Gastroesophageal sphincter (tissue), 3 donors: Measurements from ENCODE around the gene MRPL38.
"Not testable (repeated sequence)": the region's sequence is repeated elsewhere in the genome, so short reads cannot be mapped to it uniquely, and the experiment has no call there.

Source experiments
- EP300 ChIP-seq: sonication (generic); formaldehyde crosslinking; IDR thresholded peaks from one replicate; pipeline ENCODE4 v1.6.1; 2017; ENCODE audit warnings: antibody characterized with exemption, mild to moderate bottlenecking
- POLR2A ChIP-seq, 2 donors: fragments of 450-650 bp; IDR thresholded peaks; one replicate each; pipeline ENCODE4 v1.6.1; 2017; ENCODE audit warnings: antibody characterized with exemption in 2 of 2, mild to moderate bottlenecking in 2 of 2, moderate library complexity in 1 of 2
- POLR2AphosphoS5 ChIP-seq: sonication (generic); formaldehyde crosslinking; IDR thresholded peaks from one replicate; pipeline ENCODE4 v1.6.1; 2017; ENCODE audit warnings: antibody characterized with exemption
- TF ChIP-seq, protein P1 (sequence below), 4 experiments: fragments of 200-600 bp in 2 of 4; fragments of 450-650 bp in 2 of 4; sonication (generic) in 1 of 4; IDR thresholded peaks; one replicate each; pipeline ENCODE4 v1.5.1; 2017 to 2019; ENCODE audit warnings: antibody characterized with exemption in 4 of 4, mild to moderate bottlenecking in 2 of 4, moderate library complexity in 2 of 4

DNA sequence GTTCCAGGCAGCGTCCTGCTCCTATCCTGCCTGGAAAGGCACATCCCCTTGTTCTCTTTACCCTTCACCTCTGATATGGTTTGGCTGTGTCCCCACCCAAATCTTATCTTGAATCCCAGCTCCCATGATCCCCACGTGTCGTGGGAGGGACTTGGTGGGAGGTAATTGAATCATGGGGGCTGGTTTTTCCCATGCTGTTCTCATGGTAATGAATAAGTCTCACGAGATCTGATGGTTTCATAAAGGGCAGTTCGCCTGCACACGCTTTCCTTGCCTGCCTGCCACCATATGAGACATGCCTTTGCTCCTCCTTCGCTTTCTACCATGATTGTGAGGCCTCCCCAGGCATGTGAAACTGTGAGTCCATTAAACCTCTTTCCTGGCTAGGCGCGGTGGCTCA, 18.8 kb downstream of the MRPL38 start:
- TF ChIP-seq POLR2AphosphoS5; EP300; POLR2A (IDR thresholded peaks at IDR 0.05): not testable (repeated sequence)
- TF ChIP-seq, protein P1, sequence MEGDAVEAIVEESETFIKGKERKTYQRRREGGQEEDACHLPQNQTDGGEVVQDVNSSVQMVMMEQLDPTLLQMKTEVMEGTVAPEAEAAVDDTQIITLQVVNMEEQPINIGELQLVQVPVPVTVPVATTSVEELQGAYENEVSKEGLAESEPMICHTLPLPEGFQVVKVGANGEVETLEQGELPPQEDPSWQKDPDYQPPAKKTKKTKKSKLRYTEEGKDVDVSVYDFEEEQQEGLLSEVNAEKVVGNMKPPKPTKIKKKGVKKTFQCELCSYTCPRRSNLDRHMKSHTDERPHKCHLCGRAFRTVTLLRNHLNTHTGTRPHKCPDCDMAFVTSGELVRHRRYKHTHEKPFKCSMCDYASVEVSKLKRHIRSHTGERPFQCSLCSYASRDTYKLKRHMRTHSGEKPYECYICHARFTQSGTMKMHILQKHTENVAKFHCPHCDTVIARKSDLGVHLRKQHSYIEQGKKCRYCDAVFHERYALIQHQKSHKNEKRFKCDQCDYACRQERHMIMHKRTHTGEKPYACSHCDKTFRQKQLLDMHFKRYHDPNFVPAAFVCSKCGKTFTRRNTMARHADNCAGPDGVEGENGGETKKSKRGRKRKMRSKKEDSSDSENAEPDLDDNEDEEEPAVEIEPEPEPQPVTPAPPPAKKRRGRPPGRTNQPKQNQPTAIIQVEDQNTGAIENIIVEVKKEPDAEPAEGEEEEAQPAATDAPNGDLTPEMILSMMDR (IDR thresholded peaks at IDR 0.05), result not testable (repeated sequence)
